Neural crest cell (in vitro differentiated cells): ENCODE results near the gene SCAPER. TPM values are rescaled to one million over a fixed set of nuclear protein-coding genes. Genes with fewer than 3 reads are reported as not detected.

ENCODE experiments used
- DNase-seq: peaks from one replicate; pipeline ENCODE4 v3.0.0; 2021; ENCODE audit warnings: low read depth, mixed read lengths, low spot score
- H3K27ac Mint-ChIP-seq: one replicate; pipeline ENCODE4 v1.8.0; 2021; ENCODE audit warnings: mild to moderate bottlenecking, mixed read lengths; ENCODE audit not compliant: unreplicated experiment
- H3K27me3 Mint-ChIP-seq: 2 replicates; pipeline ENCODE4 v1.8.0; 2021; ENCODE audit warnings: low read depth, mild to moderate bottlenecking, mixed read lengths
- H3K36me3 Mint-ChIP-seq: 2 replicates; pipeline ENCODE4 v1.8.0; 2021; ENCODE audit warnings: low read depth, mild to moderate bottlenecking, mixed read lengths
- H3K4me1 Mint-ChIP-seq: 2 replicates; pipeline ENCODE4 v1.8.0; 2021; ENCODE audit warnings: mixed read lengths
- H3K4me3 Mint-ChIP-seq: one replicate; pipeline ENCODE4 v1.8.0; 2021; ENCODE audit warnings: mild to moderate bottlenecking, mixed read lengths
- H3K9me3 Mint-ChIP-seq: 2 replicates; pipeline ENCODE4 v1.8.0; 2021; ENCODE audit warnings: mixed read lengths
- CTCF ChIP-seq: fragments of 200-600 bp; sonication (generic); conservative IDR thresholded peaks from 2 replicates; pipeline ENCODE4 v1.5.0; 2021; ENCODE audit warnings: antibody characterized with exemption, mild to moderate bottlenecking
- total RNA-seq: library from RNA; stranded (reverse); gene quantifications from 2 replicates; pipeline ENCODE4 v1.2.1, GENCODE V29; 2021

SCAPER gene
- total RNA-seq, 1 donor from 2014 or later = 15.3 TPM

GRCh38 chr15:76575679-76576078 is 329.5 kb downstream of the SCAPER start:
- H3K27me3 Mint-ChIP-seq = no peaks in the 10 kb centered on the region
- no peaks in the 10 kb centered on the region for H3K4me1 Mint-ChIP-seq
- peaks cover 6% of the 10 kb centered on the region for H3K36me3 Mint-ChIP-seq
- DNase-seq = no peak
- H3K27ac Mint-ChIP-seq = no peak overlapping the region
- H3K4me3 Mint-ChIP-seq = no peak overlapping the region
- peaks cover 7% of the 10 kb centered on the region for H3K9me3 Mint-ChIP-seq
- no peak for TF ChIP-seq CTCF

- no peak for TF ChIP-seq CTCF
- Mint-ChIP-seq H3K36me3 (peaks cover 7% of the 10 kb centered on the region), H3K4me1 (no peaks in the 10 kb centered on the region), H3K9me3 (peaks cover 6% of the 10 kb centered on the region), H3K27ac (no peak overlapping the region), H3K27me3 (no peaks in the 10 kb centered on the region), H3K4me3 (no peak overlapping the region)
- no peak for DNase-seq
Observed at GRCh38 chr15:76575274-76575673, 329.9 kb downstream of the SCAPER start.

- TF ChIP-seq CTCF = no peak
- no peak for DNase-seq
- no peak overlapping the region for H3K4me3 Mint-ChIP-seq
- no peaks in the 10 kb centered on the region for H3K4me1 Mint-ChIP-seq
- H3K36me3 Mint-ChIP-seq = peaks cover 9% of the 10 kb centered on the region
- H3K9me3 Mint-ChIP-seq = peaks cover 6% of the 10 kb centered on the region
- H3K27me3 Mint-ChIP-seq = no peaks in the 10 kb centered on the region
- no peak overlapping the region for H3K27ac Mint-ChIP-seq
Observed at GRCh38 chr15:76572983-76573314, 332.2 kb downstream of the SCAPER start.

GRCh38 chr15:76566276-76566675 is 338.9 kb downstream of the SCAPER start:
- no peak for DNase-seq
- Mint-ChIP-seq H3K27ac (no peak overlapping the region), H3K4me1 (no peaks in the 10 kb centered on the region), H3K27me3 (no peaks in the 10 kb centered on the region), H3K36me3 (peaks cover 18% of the 10 kb centered on the region), H3K4me3 (no peak overlapping the region), H3K9me3 (peaks cover 13% of the 10 kb centered on the region)
- TF ChIP-seq CTCF = no peak

GRCh38 chr15:76565366-76565765 is 339.8 kb downstream of the SCAPER start:
- no peak for DNase-seq
- Mint-ChIP-seq H3K4me1 (no peaks in the 10 kb centered on the region), H3K9me3 (peaks cover 11% of the 10 kb centered on the region), H3K27me3 (no peaks in the 10 kb centered on the region), H3K4me3 (no peak overlapping the region), H3K36me3 (peaks cover 14% of the 10 kb centered on the region), H3K27ac (no peak overlapping the region)
- no peak for TF ChIP-seq CTCF

- Mint-ChIP-seq H3K27ac (no peak overlapping the region), H3K9me3 (peaks cover 5% of the 10 kb centered on the region), H3K36me3 (no peaks in the 10 kb centered on the region), H3K4me1 (no peaks in the 10 kb centered on the region), H3K27me3 (no peaks in the 10 kb centered on the region), H3K4me3 (no peak overlapping the region)
- DNase-seq = no peak
- TF ChIP-seq CTCF = no peak
Observed at GRCh38 chr15:76555247-76555646, 349.9 kb downstream of the SCAPER start.
